Activated CD8-positive, alpha-beta memory T cell treated with anti-CD3 and anti-CD28 coated beads, Interleukin-2, amount 50 U/mL, for 24 hours (primary cell): ENCODE results near the gene FADS6.
"Not testable (repeated sequence)": the region's sequence is repeated elsewhere in the genome, so short reads cannot be mapped to it uniquely, and the experiment has no call there.

Experiments
- DNase-seq: peaks from one replicate; pipeline ENCODE4 v3.0.0-alpha.2; 2020; ENCODE audit errors: extremely low read depth

The FADS6 gene

GRCh38 chr17:74921026-74921681, 27.7 kb upstream of the FADS6 start:
- no peak for DNase-seq

GRCh38 chr17:74920642-74921025, 27.2 kb upstream of the FADS6 start:
- no peak for DNase-seq

DNA sequence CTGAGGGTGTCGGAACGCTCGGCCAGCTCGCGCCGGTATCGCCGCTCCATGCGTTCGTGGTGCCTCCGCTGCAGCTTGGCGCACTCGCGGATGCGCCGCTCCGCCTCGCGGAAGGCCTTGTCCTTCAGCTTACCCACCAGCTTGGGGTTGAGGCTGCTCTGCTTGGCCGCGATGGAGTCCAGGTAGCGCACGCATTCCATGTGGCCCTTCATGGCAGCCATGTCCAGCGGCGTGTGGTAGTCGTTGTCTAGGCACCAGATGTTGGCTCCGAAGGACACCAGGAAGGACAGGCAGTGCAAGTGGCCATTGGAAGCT, 26.8 kb upstream of the FADS6 start:
- DNase-seq: no peak

DNA sequence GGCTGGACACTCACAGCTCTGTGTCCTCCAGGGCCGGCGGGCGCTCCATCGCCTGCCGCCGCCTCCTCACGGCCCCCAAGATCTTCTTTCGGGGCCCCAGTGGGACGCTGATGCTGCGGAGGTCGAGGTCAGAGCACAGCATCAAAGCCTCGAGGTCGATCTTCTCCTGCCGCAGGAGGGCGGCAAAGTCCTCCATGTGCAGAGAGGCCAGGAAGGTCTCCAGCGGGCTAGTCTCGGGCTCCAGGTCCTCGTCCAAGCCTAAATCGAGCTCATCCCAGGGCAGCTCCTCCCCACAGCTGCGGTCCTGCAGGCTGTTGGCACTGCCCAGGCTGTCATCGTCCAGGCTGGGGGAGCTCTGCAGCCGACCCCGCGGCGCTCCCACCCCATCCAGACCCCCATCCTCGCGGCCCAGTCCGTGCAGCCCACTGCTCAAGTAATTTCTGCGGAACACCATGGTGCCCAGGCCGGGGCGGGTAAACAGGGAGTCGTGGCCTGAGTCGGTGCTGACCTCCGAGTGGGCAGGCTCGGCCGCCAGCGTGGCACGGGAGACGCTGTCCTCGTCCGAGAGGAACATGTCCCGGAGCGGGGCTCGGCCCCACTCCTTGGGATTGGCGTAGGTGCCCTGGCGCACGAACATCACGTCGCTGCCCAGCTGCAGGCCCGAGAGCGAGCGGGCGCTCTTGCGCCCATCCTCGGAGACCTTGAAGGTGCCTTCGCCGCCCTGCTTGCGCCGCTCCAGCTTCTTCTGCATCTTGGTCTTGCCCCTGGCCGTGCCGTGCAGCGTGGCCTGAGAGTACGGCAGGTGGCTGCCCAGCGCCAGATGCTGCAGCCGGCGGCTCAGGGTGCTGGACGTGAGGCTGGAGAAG, 26.2 kb upstream of the FADS6 start:
- DNase-seq: no peak

- no peak for DNase-seq
Measured at GRCh38 chr17:74918906-74919305, 25.5 kb upstream of the FADS6 start.

GRCh38 chr17:74917430-74917829, 24.0 kb upstream of the FADS6 start:
- no peak for DNase-seq

GRCh38 chr17:74916851-74917199, 23.4 kb upstream of the FADS6 start:
- no peak for DNase-seq

DNA sequence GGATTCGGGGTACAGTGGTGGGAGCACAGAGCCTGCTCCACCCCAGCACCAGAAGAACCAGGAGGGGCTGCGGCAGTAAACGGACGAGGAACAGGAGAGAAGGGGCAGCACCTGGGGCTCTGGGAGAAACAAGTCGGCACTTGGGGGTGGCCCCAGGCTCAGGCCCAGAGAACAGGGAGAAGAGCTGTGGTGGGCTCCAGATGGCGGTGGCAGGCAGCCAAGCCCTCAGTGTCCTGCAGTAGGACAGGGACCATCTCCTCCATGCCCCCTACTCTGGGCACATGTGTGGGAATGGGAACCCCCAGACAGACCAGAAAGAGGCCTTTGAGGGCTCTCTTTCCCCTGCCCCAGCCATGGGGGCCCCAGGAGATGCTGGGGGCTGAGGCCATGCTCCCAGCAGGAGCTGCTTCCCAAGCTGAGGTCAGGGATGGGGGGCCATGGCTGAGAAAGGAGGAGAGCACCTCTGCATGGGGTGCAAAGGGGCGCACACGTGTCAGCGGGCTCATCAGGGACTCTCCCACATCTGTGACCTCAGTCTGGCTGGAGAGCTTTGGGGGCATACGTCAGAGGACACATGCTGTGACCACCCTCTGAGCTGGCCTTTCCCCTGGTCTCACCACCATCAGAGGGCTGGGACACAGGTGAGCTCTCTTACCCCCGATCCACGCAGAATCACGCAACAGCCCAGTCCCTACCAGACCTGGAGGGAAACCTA, 22.9 kb upstream of the FADS6 start:
- no peak for DNase-seq

GRCh38 chr17:74911423-74911822, 18.0 kb upstream of the FADS6 start:
- DNase-seq: not testable (repeated sequence)

DNA sequence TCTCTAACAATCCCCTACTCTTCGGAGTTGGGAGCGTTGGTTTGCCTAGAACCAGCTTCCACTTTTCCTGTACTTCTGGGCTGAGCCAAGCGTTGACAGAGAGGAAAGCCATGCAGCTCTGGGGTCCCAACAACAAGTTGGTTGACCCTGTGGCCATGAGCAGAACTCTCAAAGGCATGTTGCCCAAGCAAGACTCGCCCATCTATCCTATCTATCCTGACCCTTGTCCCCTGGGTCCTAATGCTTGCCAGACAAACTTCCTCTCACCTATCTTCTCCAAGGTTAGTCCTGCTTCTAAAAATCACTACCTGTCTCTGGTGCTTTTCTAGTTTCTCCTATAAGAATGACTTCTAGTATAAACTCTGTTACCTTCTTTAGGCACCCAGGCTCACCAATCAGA, 15.7 kb upstream of the FADS6 start:
- DNase-seq: not testable (repeated sequence)

DNA sequence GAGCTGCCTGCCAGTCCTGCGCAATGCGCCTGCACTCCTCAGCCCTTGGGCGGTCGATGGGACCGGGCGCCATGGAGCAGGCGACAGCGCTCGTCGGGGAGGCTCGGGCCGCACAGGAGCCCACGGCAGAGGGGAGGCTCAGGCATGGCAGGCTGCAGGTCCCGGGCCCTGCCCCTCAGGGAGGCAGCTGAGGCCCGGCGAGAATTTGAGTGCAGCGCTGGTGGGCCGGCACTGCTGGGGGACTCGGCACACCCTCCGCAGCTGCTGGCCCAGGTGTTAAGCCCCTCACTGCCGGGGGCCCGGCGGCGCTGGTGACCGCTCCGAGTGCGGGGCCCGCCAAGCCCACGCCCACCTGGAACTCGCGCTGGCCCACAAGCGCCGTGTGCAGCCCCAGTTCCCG, 13.6 kb upstream of the FADS6 start:
- no peak for DNase-seq

- not testable (repeated sequence) for DNase-seq
Measured at GRCh38 chr17:74906214-74906793, 12.9 kb upstream of the FADS6 start.

DNA sequence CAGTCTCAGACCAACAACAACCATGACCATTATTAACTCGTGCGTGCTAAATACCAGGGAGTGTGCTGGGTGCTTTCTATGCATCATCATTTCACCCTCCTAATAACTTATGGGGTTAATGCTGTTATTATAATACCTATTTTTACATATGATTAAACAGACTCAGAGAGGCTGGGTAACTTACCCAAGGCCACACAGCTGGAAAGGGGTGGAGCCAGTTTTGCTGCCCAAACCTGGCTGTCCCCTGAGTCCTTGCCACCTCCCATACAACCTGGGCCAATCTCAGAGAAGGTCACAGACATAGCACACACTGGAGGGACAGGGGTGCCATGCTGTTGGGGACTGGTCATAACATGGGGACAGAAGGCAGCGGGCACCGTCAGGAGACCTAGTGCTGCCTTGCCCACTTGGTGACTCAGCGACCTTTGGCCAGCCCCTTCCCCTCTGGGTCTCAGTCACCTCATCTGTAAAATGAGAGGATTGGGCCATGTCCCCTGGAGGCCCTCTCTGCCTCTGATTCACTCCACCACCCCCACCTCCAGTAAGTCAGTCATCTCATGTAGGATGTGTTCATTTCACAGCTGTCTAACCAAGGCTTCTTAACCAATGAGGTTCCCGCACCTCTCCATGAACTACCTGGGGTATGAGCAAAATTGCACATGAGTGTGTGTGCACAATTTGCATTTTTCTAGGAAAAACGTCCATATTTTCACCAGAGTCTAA, 11.4 kb upstream of the FADS6 start:
- no peak for DNase-seq

- no peak for DNase-seq
Measured at GRCh38 chr17:74903671-74904070, 10.2 kb upstream of the FADS6 start.

DNA sequence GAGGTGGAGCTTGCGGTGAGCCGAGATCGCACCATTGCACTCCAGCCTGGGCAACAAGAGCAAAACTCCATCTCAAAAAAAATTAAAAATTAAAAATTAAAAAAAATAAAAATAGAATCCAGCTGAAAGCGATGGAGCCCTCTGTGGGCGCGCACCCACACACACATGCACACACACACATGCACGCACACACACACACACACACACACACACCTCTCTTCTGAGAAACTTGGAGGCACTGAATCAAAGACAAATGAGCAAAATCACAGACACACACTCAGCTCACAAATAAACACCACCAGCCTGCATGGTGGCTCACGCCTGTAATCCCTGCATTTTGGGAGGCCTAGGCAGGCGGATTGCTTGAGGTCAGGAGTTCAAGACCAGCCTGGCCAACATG, 9.6 kb upstream of the FADS6 start:
- no peak for DNase-seq

GRCh38 chr17:74901353-74902135, 8.1 kb upstream of the FADS6 start:
- no peak for DNase-seq

DNA sequence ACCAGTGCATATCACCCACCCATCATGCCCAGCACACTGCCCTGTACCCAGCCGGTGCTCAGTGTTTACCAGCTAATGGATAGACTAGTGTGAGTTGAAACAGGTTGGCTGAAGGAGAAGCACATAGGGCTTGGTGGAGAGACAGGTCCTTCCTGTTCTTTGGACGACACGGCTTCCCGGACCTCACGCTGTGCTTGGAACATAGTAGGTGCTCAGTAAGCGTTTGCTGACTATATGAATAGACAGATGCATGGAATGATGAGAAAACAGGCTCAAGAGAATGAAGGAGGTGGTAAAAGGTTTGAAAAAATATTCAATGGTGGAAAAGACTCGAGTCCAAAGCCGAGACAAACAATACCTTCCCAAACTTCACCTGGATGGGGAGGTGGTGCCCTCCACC, 6.8 kb upstream of the FADS6 start:
- no peak for DNase-seq

GRCh38 chr17:74898376-74898946, 5.0 kb upstream of the FADS6 start:
- DNase-seq: no peak

DNA sequence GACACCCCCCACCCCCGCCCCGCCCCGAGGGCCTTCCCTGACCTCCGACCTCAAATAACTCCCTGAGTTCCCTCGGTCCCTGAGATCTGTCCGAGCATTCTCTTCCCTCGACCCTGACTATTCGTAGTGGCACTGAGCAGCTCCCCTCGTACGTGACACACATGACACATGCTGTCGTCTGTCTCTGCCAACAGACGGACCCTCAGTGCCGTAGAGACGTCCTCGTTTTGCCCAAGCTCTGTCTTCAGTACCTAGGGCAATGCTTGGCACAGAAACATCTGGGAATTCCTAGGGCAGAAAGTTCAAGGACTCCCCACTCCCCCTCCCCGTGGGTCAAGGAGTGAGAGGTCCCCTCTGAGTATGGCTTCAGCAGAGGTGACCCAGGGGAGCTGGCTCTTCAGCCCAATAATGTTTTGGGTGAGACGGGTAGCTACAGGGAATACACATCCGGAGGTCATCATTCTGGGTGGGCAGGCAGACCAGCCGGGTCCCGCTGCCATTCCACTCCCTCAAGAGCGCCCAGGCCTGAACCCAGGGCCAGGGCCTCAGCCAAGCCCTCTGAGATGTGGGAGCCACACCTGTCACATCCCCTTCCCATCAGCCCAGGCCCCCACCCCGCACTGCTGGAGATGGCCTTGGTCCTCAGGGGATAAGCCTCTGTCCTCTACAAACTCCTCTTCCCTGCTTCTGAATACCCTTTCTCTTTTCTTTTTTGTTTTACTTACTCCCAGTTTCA, 671 bp upstream of the FADS6 start:
- no peak for DNase-seq
